ENCODE data around the gene PRDM16. TPM values are rescaled to one million over a fixed set of nuclear protein-coding genes. Genes with fewer than 3 reads are reported as not detected.

Gene PRDM16
- total and polyA plus RNA-seq, 2 of the 8 experiments (the other 6 are each of a cell fraction or from before 2014, with no cell fraction given) = 0.39 to 0.43 TPM

- peak; percentile 15 to 31; a peak in 2 of 4 replicates for TF ChIP-seq RAD21 (IDR thresholded peaks at IDR 0.05 in 1 of 2, conservative IDR thresholded peaks at IDR 0.05 in 1 of 2; ENCODE audit: low read depth in 2 of 2, low read length in 2 of 2)
- TF ChIP-seq SIX5 (IDR thresholded peaks at IDR 0.05; ENCODE audit: low read depth, low read length) = no peak
- no peak for TF ChIP-seq SRF (IDR thresholded peaks at IDR 0.05; ENCODE audit: low read depth, low read length)
- no peak; the same call in 1 of the 2 replicates for TF ChIP-seq ATF3 (IDR thresholded peaks at IDR 0.05; ENCODE audit: insufficient read depth, low read depth, low read length)
- no peak for TF ChIP-seq NANOG (IDR thresholded peaks at IDR 0.05; ENCODE audit: insufficient read depth, low read depth, low read length, poor library complexity, severe bottlenecking)
- TF ChIP-seq FOSL1 (IDR thresholded peaks at IDR 0.05; ENCODE audit: insufficient read depth, low read depth, low read length) = no peak
- peak; percentile 23; the same call in 1 of the 2 replicates for TF ChIP-seq BACH1 (IDR thresholded peaks at IDR 0.05; ENCODE audit: low read length)
- peak; percentile 58; the same call in 1 of the 2 replicates for TF ChIP-seq TAF1 (IDR thresholded peaks at IDR 0.05; ENCODE audit: low read depth, low read length)
- TF ChIP-seq CHD2 (IDR thresholded peaks at IDR 0.05; ENCODE audit: low read length) = no peak
- peak; percentile 95 for TF ChIP-seq MAX (IDR thresholded peaks at IDR 0.05)
- TF ChIP-seq GABPA (IDR thresholded peaks at IDR 0.05; ENCODE audit: borderline replicate concordance, insufficient read depth, low read length) = no peak
- TF ChIP-seq E2F6 (IDR thresholded peaks at IDR 0.05) = peak; percentile 98
- no peak for TF ChIP-seq BRCA1 (IDR thresholded peaks at IDR 0.05; ENCODE audit: low read depth, low read length)
Measured at GRCh38 chr1:3453891-3454810, 385.1 kb downstream of the PRDM16 start, which contains the start of gene ARHGEF16 (continued).

All from H1 (cell line).